SK-N-SH (cell line): ENCODE measurements around the gene RAPGEF1.

Source experiments
- CTCF ChIP-seq: fragments of 200-600 bp; sonication (generic); IDR thresholded peaks from 2 replicates; pipeline ENCODE4 v1.6.1; 2017; ENCODE audit warnings: antibody characterized with exemption, mild to moderate bottlenecking, moderate library complexity
- EP300 ChIP-seq, 2 experiments: IDR thresholded peaks; 2 replicates each; pipeline versions ENCODE4 v1.4.0 to v1.6.1; 2012; ENCODE audit warnings: borderline replicate concordance in 1 of 2, low read depth in 1 of 2, low read length in 1 of 2
- EZH2phosphoT487 ChIP-seq: fragments of 200-600 bp; sonication (generic); IDR thresholded peaks from 2 replicates; pipeline ENCODE4 v1.6.1; 2017; ENCODE audit warnings: low read depth, mixed run types, mild to moderate bottlenecking, antibody characterized with exemption, moderate library complexity, borderline replicate concordance
- FOXJ3 ChIP-seq: sonication (generic); formaldehyde crosslinking; IDR thresholded peaks from 2 replicates; pipeline ENCODE4 v1.5.1; 2020; ENCODE audit warnings: mild to moderate bottlenecking, missing genetic modification reagents
- JUND ChIP-seq: IDR thresholded peaks from 2 replicates; pipeline ENCODE4 v1.4.0; 2012
- NRF1 ChIP-seq: IDR thresholded peaks from 2 replicates; pipeline ENCODE4 v1.6.1; 2012; ENCODE audit warnings: low read depth, mild to moderate bottlenecking, low read length
- TAF1 ChIP-seq: IDR thresholded peaks from 2 replicates; pipeline ENCODE4 v1.6.1; 2012; ENCODE audit warnings: low read depth, mild to moderate bottlenecking, low read length, moderate library complexity, borderline replicate concordance
- TCF12 ChIP-seq: IDR thresholded peaks from 2 replicates; pipeline ENCODE4 v1.4.0; 2012
- YY1 ChIP-seq: IDR thresholded peaks from 2 replicates; pipeline ENCODE4 v1.4.0; 2012; ENCODE audit warnings: low read depth, mild to moderate bottlenecking

GRCh38 chr9:131707733-131708157, 32.1 kb downstream of the RAPGEF1 start:
- TF ChIP-seq CTCF (no peak), TCF12 (no peak), NRF1 (no peak), EZH2phosphoT487 (no peak), JUND (no peak; the same call in 1 of the 2 replicates), YY1 (no peak), FOXJ3 (CRISPR knock-in tag) (no peak), EP300 (IDR thresholded peaks at IDR 0.05; ENCODE audit: borderline replicate concordance in 1 of 2, low read depth in 1 of 2, low read length in 1 of 2) (no peak), TAF1 (no peak)
